Activated CD4-positive, alpha-beta T cell treated with anti-CD3 and anti-CD28 coated beads, Interleukin-2, amount 50 U/mL, for 1 hour (primary cell): ENCODE data around the gene RBM11.

Experiments
- DNase-seq: peaks from one replicate; pipeline ENCODE4 v3.0.0-alpha.2; 2020

RBM11 gene

GRCh38 chr21:14271053-14271452, 55.1 kb downstream of the RBM11 start:
- DNase-seq = no peak

- DNase-seq = no peak
Observed at GRCh38 chr21:14271641-14272040, 55.7 kb downstream of the RBM11 start.

- DNase-seq = no peak
Observed at GRCh38 chr21:14273736-14274538, 58.0 kb downstream of the RBM11 start.

GRCh38 chr21:14275702-14276205, 59.8 kb downstream of the RBM11 start:
- no peak for DNase-seq
